ENCODE results near the gene GABPB1.

DNA sequence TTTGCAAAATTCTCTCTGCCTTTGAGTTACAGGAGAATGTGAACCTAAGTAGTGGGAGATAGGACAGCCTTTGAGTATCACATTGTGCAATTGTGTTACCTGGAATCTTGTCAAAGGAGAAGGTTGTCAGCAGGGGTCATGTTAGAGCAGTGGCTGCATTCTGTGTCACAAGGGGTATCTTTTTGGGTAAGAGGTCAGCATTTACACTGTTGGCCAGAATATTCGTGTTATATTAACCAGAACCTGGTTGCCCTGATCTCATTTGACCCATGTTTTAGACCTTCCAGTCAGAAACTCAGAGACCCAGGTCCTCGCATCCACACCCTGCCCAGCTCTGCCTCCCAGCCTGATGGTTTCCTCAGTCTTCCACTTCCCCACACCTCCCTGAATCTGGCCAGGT, 116.7 kb downstream of the GABPB1 start:
- TF ChIP-seq NFYA (IDR thresholded peaks at IDR 0.05; ENCODE audit: borderline replicate concordance, low read depth, low read length) = no peak
- TF ChIP-seq, protein P1, sequence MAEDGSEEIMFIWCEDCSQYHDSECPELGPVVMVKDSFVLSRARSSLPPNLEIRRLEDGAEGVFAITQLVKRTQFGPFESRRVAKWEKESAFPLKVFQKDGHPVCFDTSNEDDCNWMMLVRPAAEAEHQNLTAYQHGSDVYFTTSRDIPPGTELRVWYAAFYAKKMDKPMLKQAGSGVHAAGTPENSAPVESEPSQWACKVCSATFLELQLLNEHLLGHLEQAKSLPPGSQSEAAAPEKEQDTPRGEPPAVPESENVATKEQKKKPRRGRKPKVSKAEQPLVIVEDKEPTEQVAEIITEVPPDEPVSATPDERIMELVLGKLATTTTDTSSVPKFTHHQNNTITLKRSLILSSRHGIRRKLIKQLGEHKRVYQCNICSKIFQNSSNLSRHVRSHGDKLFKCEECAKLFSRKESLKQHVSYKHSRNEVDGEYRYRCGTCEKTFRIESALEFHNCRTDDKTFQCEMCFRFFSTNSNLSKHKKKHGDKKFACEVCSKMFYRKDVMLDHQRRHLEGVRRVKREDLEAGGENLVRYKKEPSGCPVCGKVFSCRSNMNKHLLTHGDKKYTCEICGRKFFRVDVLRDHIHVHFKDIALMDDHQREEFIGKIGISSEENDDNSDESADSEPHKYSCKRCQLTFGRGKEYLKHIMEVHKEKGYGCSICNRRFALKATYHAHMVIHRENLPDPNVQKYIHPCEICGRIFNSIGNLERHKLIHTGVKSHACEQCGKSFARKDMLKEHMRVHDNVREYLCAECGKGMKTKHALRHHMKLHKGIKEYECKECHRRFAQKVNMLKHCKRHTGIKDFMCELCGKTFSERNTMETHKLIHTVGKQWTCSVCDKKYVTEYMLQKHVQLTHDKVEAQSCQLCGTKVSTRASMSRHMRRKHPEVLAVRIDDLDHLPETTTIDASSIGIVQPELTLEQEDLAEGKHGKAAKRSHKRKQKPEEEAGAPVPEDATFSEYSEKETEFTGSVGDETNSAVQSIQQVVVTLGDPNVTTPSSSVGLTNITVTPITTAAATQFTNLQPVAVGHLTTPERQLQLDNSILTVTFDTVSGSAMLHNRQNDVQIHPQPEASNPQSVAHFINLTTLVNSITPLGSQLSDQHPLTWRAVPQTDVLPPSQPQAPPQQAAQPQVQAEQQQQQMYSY (CRISPR knock-in tag; IDR thresholded peaks at IDR 0.05) = no peak
- TF ChIP-seq, protein P2, sequence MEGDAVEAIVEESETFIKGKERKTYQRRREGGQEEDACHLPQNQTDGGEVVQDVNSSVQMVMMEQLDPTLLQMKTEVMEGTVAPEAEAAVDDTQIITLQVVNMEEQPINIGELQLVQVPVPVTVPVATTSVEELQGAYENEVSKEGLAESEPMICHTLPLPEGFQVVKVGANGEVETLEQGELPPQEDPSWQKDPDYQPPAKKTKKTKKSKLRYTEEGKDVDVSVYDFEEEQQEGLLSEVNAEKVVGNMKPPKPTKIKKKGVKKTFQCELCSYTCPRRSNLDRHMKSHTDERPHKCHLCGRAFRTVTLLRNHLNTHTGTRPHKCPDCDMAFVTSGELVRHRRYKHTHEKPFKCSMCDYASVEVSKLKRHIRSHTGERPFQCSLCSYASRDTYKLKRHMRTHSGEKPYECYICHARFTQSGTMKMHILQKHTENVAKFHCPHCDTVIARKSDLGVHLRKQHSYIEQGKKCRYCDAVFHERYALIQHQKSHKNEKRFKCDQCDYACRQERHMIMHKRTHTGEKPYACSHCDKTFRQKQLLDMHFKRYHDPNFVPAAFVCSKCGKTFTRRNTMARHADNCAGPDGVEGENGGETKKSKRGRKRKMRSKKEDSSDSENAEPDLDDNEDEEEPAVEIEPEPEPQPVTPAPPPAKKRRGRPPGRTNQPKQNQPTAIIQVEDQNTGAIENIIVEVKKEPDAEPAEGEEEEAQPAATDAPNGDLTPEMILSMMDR (IDR thresholded peaks at IDR 0.05 in 2 of 3, conservative IDR thresholded peaks at IDR 0.05 in 1 of 3; ENCODE audit: control insufficient read depth in 2 of 3, extremely low read depth in 1 of 3, insufficient read depth in 1 of 3, low read depth in 3 of 3, low read length in 3 of 3) = no peak
- TF ChIP-seq SP1 (IDR thresholded peaks at IDR 0.05; ENCODE audit: low read depth, low read length) = no peak
- no peak for TF ChIP-seq SREBF1 (IDR thresholded peaks at IDR 0.05; ENCODE audit: low read length)
- TF ChIP-seq RUNX3 (IDR thresholded peaks at IDR 0.05; ENCODE audit: low read length) = no peak
- TF ChIP-seq, protein P3, sequence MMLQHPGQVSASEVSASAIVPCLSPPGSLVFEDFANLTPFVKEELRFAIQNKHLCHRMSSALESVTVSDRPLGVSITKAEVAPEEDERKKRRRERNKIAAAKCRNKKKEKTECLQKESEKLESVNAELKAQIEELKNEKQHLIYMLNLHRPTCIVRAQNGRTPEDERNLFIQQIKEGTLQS (IDR thresholded peaks at IDR 0.05; ENCODE audit: borderline replicate concordance, extremely low read depth, low read depth, low read length) = no peak
- no peak for TF ChIP-seq SUZ12 (IDR thresholded peaks at IDR 0.05; ENCODE audit: unreplicated experiment)
- TF ChIP-seq MXI1 (IDR thresholded peaks at IDR 0.05; ENCODE audit: low read depth, low read length) = no peak
- TF ChIP-seq ASH2L (IDR thresholded peaks at IDR 0.05; ENCODE audit: borderline replicate concordance, low read depth) = no peak
- TF ChIP-seq EED (IDR thresholded peaks at IDR 0.05; ENCODE audit: low read depth) = no peak
- no peak for TF ChIP-seq IKZF2 (IDR thresholded peaks at IDR 0.05)

Data from GM12878 (cell line).